OCI-LY1 (cell line): ENCODE results near the gene MPZL1.

Experiments used
- H2AFZ ChIP-seq: fragments of 200-600 bp; sonication (generic), shearing (Covaris generic); 2 replicates; pipeline ENCODE4 v1.6.0; 2014; ENCODE audit warnings: antibody characterized with exemption, mild to moderate bottlenecking, low read length
- H3F3A ChIP-seq: fragments of 200-600 bp; sonication (generic), shearing (Covaris generic); 2 replicates; pipeline ENCODE4 v1.6.0; 2014; ENCODE audit warnings: mild to moderate bottlenecking, antibody characterized with exemption, low read length, moderate library complexity; ENCODE audit not compliant: insufficient read depth
- H3K27ac ChIP-seq: fragments of 200-600 bp; sonication (generic); 2 replicates; pipeline ENCODE4 v1.5.1; 2014; ENCODE audit warnings: low read length, mixed run types, mild to moderate bottlenecking, low read depth; ENCODE audit not compliant: poor library complexity, severe bottlenecking
- H3K27me3 ChIP-seq: fragments of 200-600 bp; sonication (generic); 2 replicates; pipeline ENCODE4 v1.6.0; 2014; ENCODE audit warnings: antibody characterized with exemption, mild to moderate bottlenecking, low read length, moderate library complexity; ENCODE audit not compliant: insufficient read depth
- H3K36me3 ChIP-seq: fragments of 200-600 bp; sonication (generic); 2 replicates; pipeline ENCODE4 v1.6.1; 2014; ENCODE audit warnings: mild to moderate bottlenecking, antibody characterized with exemption, low read length, moderate library complexity, mixed read lengths; ENCODE audit not compliant: insufficient read depth
- H3K4me1 ChIP-seq: fragments of 200-600 bp; sonication (generic); 2 replicates; pipeline ENCODE4 v1.5.1; 2014; ENCODE audit warnings: mild to moderate bottlenecking, low read length, moderate library complexity; ENCODE audit not compliant: insufficient read depth, severe bottlenecking
- H3K4me2 ChIP-seq: fragments of 200-600 bp; sonication (generic), shearing (Covaris generic); 2 replicates; pipeline ENCODE4 v1.6.1; 2014; ENCODE audit warnings: low read length
- H3K4me3 ChIP-seq: fragments of 200-600 bp; sonication (generic); 2 replicates; pipeline ENCODE4 v1.5.1; 2014; ENCODE audit warnings: low read length, low read depth, mild to moderate bottlenecking, mixed read lengths; ENCODE audit not compliant: poor library complexity, severe bottlenecking
- H3K79me2 ChIP-seq: fragments of 200-600 bp; shearing (Covaris generic); 2 replicates; pipeline ENCODE4 v1.6.1; 2016; ENCODE audit warnings: mixed run types, low read length, mixed read lengths; ENCODE audit not compliant: insufficient read depth
- H3K9ac ChIP-seq: fragments of 200-600 bp; sonication (generic), shearing (Covaris generic); 2 replicates; pipeline ENCODE4 v1.6.1; 2014; ENCODE audit warnings: mild to moderate bottlenecking, low read length, mixed read lengths
- H3K9me2 ChIP-seq: fragments of 200-600 bp; sonication (generic), shearing (Covaris generic); 2 replicates; pipeline ENCODE4 v1.6.1; 2014; ENCODE audit warnings: low read depth, mild to moderate bottlenecking, low read length, mixed read lengths
- H3K9me3 ChIP-seq: fragments of 200-600 bp; shearing (Covaris generic); 2 replicates; pipeline ENCODE4 v1.6.1; 2014; ENCODE audit warnings: low read length, mixed read lengths
- H4K20me1 ChIP-seq: fragments of 200-600 bp; sonication (generic), shearing (Covaris generic); 2 replicates; pipeline ENCODE4 v1.6.0; 2016; ENCODE audit warnings: mild to moderate bottlenecking, low read length; ENCODE audit not compliant: insufficient read depth
- CTCF ChIP-seq: fragments of 200-600 bp; sonication (generic), shearing (Covaris generic); IDR thresholded peaks from 2 replicates; pipeline ENCODE4 v1.5.1; 2017; ENCODE audit warnings: mild to moderate bottlenecking, antibody characterized with exemption, low read length, moderate library complexity, mixed read lengths
- EZH2 ChIP-seq: fragments of 200-600 bp; sonication (generic), shearing (Covaris generic); IDR thresholded peaks from 2 replicates; pipeline ENCODE4 v1.8.0; 2017; ENCODE audit warnings: borderline replicate concordance, mixed run types, mild to moderate bottlenecking, antibody characterized with exemption, low read length, moderate library complexity, mixed read lengths

MPZL1 gene

GRCh38 chr1:167755654-167756053, 33.9 kb downstream of the MPZL1 start:
- Histone ChIP-seq H3K4me2 (no peak overlapping the region), H4K20me1 (no peaks in the 10 kb centered on the region), H3K9ac (no peak overlapping the region), H2AFZ (no peak overlapping the region), H3K9me2 (no peaks in the 10 kb centered on the region), H3K79me2 (peaks cover 10% of the 10 kb centered on the region; the same call in 1 of the 2 replicates), H3K36me3 (no peaks in the 10 kb centered on the region), H3K4me1 (peaks cover 59% of the 10 kb centered on the region), H3K4me3 (no peak overlapping the region), H3K27me3 (no peaks in the 10 kb centered on the region), H3K27ac (peak overlapping the region; percentile 64), H3F3A (no peaks in the 10 kb centered on the region), H3K9me3 (no peaks in the 10 kb centered on the region)
- TF ChIP-seq EZH2 = no peak
- TF ChIP-seq CTCF = no peak

GRCh38 chr1:167756730-167757405, 35.1 kb downstream of the MPZL1 start:
- no peaks in the 10 kb centered on the region for H3K27me3 ChIP-seq
- no peaks in the 10 kb centered on the region for H3F3A ChIP-seq
- no peak overlapping the region for H2AFZ ChIP-seq
- no peak overlapping the region for H3K4me3 ChIP-seq
- no peaks in the 10 kb centered on the region for H3K36me3 ChIP-seq
- peak overlapping the region; percentile 64 for H3K27ac ChIP-seq
- no peak overlapping the region; the same call in 1 of the 2 replicates for H3K9ac ChIP-seq
- no peaks in the 10 kb centered on the region for H3K9me3 ChIP-seq
- no peak overlapping the region; the same call in 1 of the 2 replicates for H3K4me2 ChIP-seq
- peaks cover 55% of the 10 kb centered on the region for H3K4me1 ChIP-seq
- peaks cover 5% of the 10 kb centered on the region; the same call in 1 of the 2 replicates for H3K79me2 ChIP-seq
- no peaks in the 10 kb centered on the region for H3K9me2 ChIP-seq
- H4K20me1 ChIP-seq = no peaks in the 10 kb centered on the region
- TF ChIP-seq CTCF (no peak), EZH2 (no peak)

GRCh38 chr1:167757433-167758309, 35.9 kb downstream of the MPZL1 start:
- no peak overlapping the region for H3K4me3 ChIP-seq
- H3K4me2 ChIP-seq = no peak overlapping the region
- H3K9ac ChIP-seq = no peak overlapping the region
- H3K9me2 ChIP-seq = no peaks in the 10 kb centered on the region
- H2AFZ ChIP-seq = no peak overlapping the region
- no peaks in the 10 kb centered on the region for H3K36me3 ChIP-seq
- no peak overlapping the region for H3K27ac ChIP-seq
- TF ChIP-seq EZH2 (no peak), CTCF (no peak)
- H4K20me1 ChIP-seq = no peaks in the 10 kb centered on the region
- H3K79me2 ChIP-seq = peaks cover 5% of the 10 kb centered on the region; the same call in 1 of the 2 replicates
- peaks cover 47% of the 10 kb centered on the region for H3K4me1 ChIP-seq
- no peaks in the 10 kb centered on the region for H3K27me3 ChIP-seq
- H3K9me3 ChIP-seq = no peaks in the 10 kb centered on the region
- no peaks in the 10 kb centered on the region for H3F3A ChIP-seq
